HEK293 (cell line): ENCODE data around the gene TRMT5.

Source experiments
- CTCF ChIA-PET: fragments of 350-600 bp; formaldehyde crosslinking; extraction: SDS; loops from one replicate; lab custom pipeline; 2021; ENCODE audit warnings: antibody characterized with exemption; lab: Yijun Ruan, JAX
- POLR2A ChIA-PET: fragments of 300-600 bp; formaldehyde crosslinking; extraction: SDS; loops from one replicate; lab custom pipeline; 2020; ENCODE audit warnings: antibody characterized with exemption, inconsistent platforms; lab: Yijun Ruan, JAX
- H3K27ac ChIP-seq: fragments of 200-500 bp; sonication (Bioruptor generic); 2 replicates; pipeline ENCODE4 v1.5.1; 2014; ENCODE audit warnings: low read depth, low read length, control low read depth, inconsistent platforms; ENCODE audit errors: extremely low read depth
- H3K36me3 ChIP-seq, 2 experiments: fragments of 200-500 bp in 1 of 2; sonication (Bioruptor generic) in 1 of 2; 1 replicate in 1 of 2; 2 replicates in 1 of 2; pipeline ENCODE4 v1.5.1; 2014 to 2017; ENCODE audit warnings: inconsistent platforms in 2 of 2, low read length in 2 of 2; ENCODE audit not compliant: control insufficient read depth in 2 of 2, insufficient read depth in 1 of 2
- H3K4me1 ChIP-seq: fragments of 200-500 bp; sonication (Bioruptor generic); 2 replicates; pipeline ENCODE4 v1.5.1; 2014; ENCODE audit warnings: mild to moderate bottlenecking, low read length, inconsistent platforms; ENCODE audit not compliant: control insufficient read depth, insufficient read depth
- H3K4me3 ChIP-seq: 2 replicates; pipeline ENCODE4 v1.5.1; 2011; ENCODE audit warnings: low read depth, mild to moderate bottlenecking, control low read depth, low read length, moderate library complexity
- H3K9me3 ChIP-seq: fragments of 200-500 bp; sonication (Bioruptor generic); 2 replicates; pipeline ENCODE4 v1.5.1; 2014; ENCODE audit warnings: low read depth, low read length, inconsistent platforms; ENCODE audit not compliant: control insufficient read depth, insufficient read depth
- BCL11A ChIP-seq: fragments of 450-650 bp; formaldehyde crosslinking; IDR thresholded peaks from 2 replicates; pipeline ENCODE4 v1.5.1; 2016; ENCODE audit warnings: low read depth, missing biosample characterization, missing genetic modification characterization
- GLIS1 ChIP-seq: fragments of 450-650 bp; formaldehyde crosslinking; IDR thresholded peaks from 2 replicates; pipeline ENCODE4 v1.5.1; 2016; ENCODE audit warnings: missing biosample characterization, missing genetic modification characterization
- YY1 ChIP-seq: fragments of 450-650 bp; formaldehyde crosslinking; IDR thresholded peaks from 2 replicates; pipeline ENCODE4 v1.5.1; 2018; ENCODE audit warnings: missing biosample characterization, missing genetic modification characterization
- ZBTB21 ChIP-seq: fragments of 450-650 bp; formaldehyde crosslinking; IDR thresholded peaks from 2 replicates; pipeline ENCODE4 v1.5.1; 2017; ENCODE audit warnings: missing biosample characterization, missing genetic modification characterization
- ZBTB44 ChIP-seq: fragments of 450-650 bp; IDR thresholded peaks from 2 replicates; pipeline ENCODE4 v1.5.1; 2018; ENCODE audit warnings: missing biosample characterization, mild to moderate bottlenecking, missing genetic modification characterization
- ZBTB8A ChIP-seq: fragments of 450-650 bp; formaldehyde crosslinking; IDR thresholded peaks from 2 replicates; pipeline ENCODE4 v1.5.1; 2016; ENCODE audit warnings: missing biosample characterization, missing genetic modification characterization
- ZIC2 ChIP-seq: fragments of 450-650 bp; formaldehyde crosslinking; IDR thresholded peaks from 2 replicates; pipeline ENCODE4 v1.5.1; 2016; ENCODE audit warnings: missing biosample characterization, missing genetic modification characterization
- ZNF10 ChIP-seq: fragments of 450-650 bp; formaldehyde crosslinking; IDR thresholded peaks from 2 replicates; pipeline ENCODE4 v1.5.1; 2017; ENCODE audit warnings: missing biosample characterization, missing genetic modification characterization
- ZNF2 ChIP-seq: fragments of 450-650 bp; formaldehyde crosslinking; IDR thresholded peaks from 2 replicates; pipeline ENCODE4 v1.5.1; 2016; ENCODE audit warnings: missing biosample characterization, missing genetic modification characterization
- ZNF391 ChIP-seq: fragments of 450-650 bp; formaldehyde crosslinking; IDR thresholded peaks from 2 replicates; pipeline ENCODE4 v1.5.1; 2016; ENCODE audit warnings: low read depth, missing biosample characterization, missing genetic modification characterization, borderline replicate concordance
- ZNF510 ChIP-seq: fragments of 450-650 bp; formaldehyde crosslinking; IDR thresholded peaks from 2 replicates; pipeline ENCODE4 v1.5.1; 2018; ENCODE audit warnings: mild to moderate bottlenecking, missing genetic modification characterization, missing biosample characterization; ENCODE audit not compliant: insufficient replicate concordance
- ZNF610 ChIP-seq: fragments of 450-650 bp; formaldehyde crosslinking; IDR thresholded peaks from 2 replicates; pipeline ENCODE4 v1.5.1; 2016; ENCODE audit warnings: missing biosample characterization, missing genetic modification characterization, borderline replicate concordance
- ZNF621 ChIP-seq: fragments of 450-650 bp; formaldehyde crosslinking; IDR thresholded peaks from 2 replicates; pipeline ENCODE4 v1.5.1; 2017; ENCODE audit warnings: missing biosample characterization, missing genetic modification characterization
- ZNF830 ChIP-seq: fragments of 450-650 bp; IDR thresholded peaks from 2 replicates; pipeline ENCODE4 v1.5.0; 2018; ENCODE audit warnings: missing biosample characterization, missing genetic modification characterization, low read depth, mild to moderate bottlenecking, moderate library complexity
- ZSCAN23 ChIP-seq: fragments of 450-650 bp; formaldehyde crosslinking; IDR thresholded peaks from 2 replicates; pipeline ENCODE4 v1.5.1; 2016; ENCODE audit warnings: missing biosample characterization, missing genetic modification characterization
- ZXDB ChIP-seq: fragments of 450-650 bp; formaldehyde crosslinking; IDR thresholded peaks from 2 replicates; pipeline ENCODE4 v1.5.1; 2016; ENCODE audit warnings: missing biosample characterization, missing genetic modification characterization
- TF ChIP-seq, protein P1 (sequence below): fragments of 450-650 bp; formaldehyde crosslinking; IDR thresholded peaks from 2 replicates; pipeline ENCODE4 v1.5.1; 2017; ENCODE audit warnings: missing biosample characterization, missing genetic modification characterization
- TF ChIP-seq, protein P2 (sequence below): fragments of 450-650 bp; formaldehyde crosslinking; conservative IDR thresholded peaks from 2 replicates; pipeline ENCODE4 v1.5.1; 2016; ENCODE audit warnings: low read depth, missing biosample characterization, missing genetic modification characterization

The TRMT5 gene

GRCh38 chr14:60972295-60972694 is 8.6 kb downstream of the TRMT5 start:
- Histone ChIP-seq H3K36me3 (peaks cover 12 to 41% of the 10 kb centered on the region in 2 experiments; a peak in 2 of 3 replicates), H3K27ac (no peak overlapping the region), H3K9me3 (no peaks in the 10 kb centered on the region), H3K4me3 (no peak overlapping the region), H3K4me1 (peaks cover 10% of the 10 kb centered on the region)
- CTCF ChIA-PET = no interaction called here
- POLR2A ChIA-PET = no interaction called here
- TF ChIP-seq ZIC2 (tag by site-specific recombination) = no peak
- TF ChIP-seq, all 188 proteins: peak for 0

GRCh38 chr14:60971271-60971670 is 9.6 kb downstream of the TRMT5 start:
- Histone ChIP-seq H3K4me1 (peaks cover 10% of the 10 kb centered on the region), H3K4me3 (no peak overlapping the region), H3K27ac (no peak overlapping the region), H3K36me3 (peaks cover 12 to 31% of the 10 kb centered on the region in 2 experiments; a peak in 2 of 3 replicates)
- POLR2A ChIA-PET = no interaction called here
- TF ChIP-seq GLIS1 (tag by site-specific recombination) (no peak), ZBTB21 (tag by site-specific recombination) (no peak), ZNF610 (tag by site-specific recombination) (no peak)
- TF ChIP-seq, all 188 proteins: peak for 0
- H3K9me3 ChIP-seq = no peaks in the 10 kb centered on the region
- CTCF ChIA-PET = no interaction called here

DNA sequence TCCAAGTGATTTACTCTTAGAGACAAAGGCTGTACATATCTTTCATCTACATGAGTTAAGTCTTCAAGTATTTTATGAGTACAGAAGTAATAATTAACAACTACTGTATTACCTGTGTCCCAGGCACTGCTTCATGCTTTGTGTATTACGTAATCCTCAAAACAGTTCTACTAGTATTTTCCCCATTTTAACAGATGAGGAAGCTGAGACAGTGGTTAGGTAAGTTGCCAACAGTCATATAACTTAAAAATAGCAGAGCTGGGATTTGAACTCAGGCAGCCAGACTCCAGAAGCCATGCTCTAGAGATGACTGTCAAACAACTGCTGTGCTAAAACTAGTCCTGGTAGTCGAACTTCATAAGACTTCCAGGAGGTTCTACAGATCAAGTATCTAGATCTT is 10.7 kb downstream of the TRMT5 start:
- peaks cover 11% of the 10 kb centered on the region for H3K4me1 ChIP-seq
- no peak overlapping the region for H3K4me3 ChIP-seq
- TF ChIP-seq ZNF391 (no peak), BCL11A (tag by site-specific recombination) (no peak), ZBTB44 (tag by site-specific recombination) (no peak), ZNF10 (tag by site-specific recombination) (no peak), ZBTB8A (tag by site-specific recombination) (no peak), ZNF621 (tag by site-specific recombination) (no peak), ZSCAN23 (tag by site-specific recombination) (no peak), ZNF510 (tag by site-specific recombination) (no peak), ZNF830 (tag by site-specific recombination) (no peak), ZNF2 (no peak), YY1 (tag by site-specific recombination) (no peak), ZXDB (no peak)
- TF ChIP-seq, protein P1, sequence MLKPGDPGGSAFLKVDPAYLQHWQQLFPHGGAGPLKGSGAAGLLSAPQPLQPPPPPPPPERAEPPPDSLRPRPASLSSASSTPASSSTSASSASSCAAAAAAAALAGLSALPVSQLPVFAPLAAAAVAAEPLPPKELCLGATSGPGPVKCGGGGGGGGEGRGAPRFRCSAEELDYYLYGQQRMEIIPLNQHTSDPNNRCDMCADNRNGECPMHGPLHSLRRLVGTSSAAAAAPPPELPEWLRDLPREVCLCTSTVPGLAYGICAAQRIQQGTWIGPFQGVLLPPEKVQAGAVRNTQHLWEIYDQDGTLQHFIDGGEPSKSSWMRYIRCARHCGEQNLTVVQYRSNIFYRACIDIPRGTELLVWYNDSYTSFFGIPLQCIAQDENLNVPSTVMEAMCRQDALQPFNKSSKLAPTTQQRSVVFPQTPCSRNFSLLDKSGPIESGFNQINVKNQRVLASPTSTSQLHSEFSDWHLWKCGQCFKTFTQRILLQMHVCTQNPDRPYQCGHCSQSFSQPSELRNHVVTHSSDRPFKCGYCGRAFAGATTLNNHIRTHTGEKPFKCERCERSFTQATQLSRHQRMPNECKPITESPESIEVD (tag by site-specific recombination) = no peak
- TF ChIP-seq, protein P2, sequence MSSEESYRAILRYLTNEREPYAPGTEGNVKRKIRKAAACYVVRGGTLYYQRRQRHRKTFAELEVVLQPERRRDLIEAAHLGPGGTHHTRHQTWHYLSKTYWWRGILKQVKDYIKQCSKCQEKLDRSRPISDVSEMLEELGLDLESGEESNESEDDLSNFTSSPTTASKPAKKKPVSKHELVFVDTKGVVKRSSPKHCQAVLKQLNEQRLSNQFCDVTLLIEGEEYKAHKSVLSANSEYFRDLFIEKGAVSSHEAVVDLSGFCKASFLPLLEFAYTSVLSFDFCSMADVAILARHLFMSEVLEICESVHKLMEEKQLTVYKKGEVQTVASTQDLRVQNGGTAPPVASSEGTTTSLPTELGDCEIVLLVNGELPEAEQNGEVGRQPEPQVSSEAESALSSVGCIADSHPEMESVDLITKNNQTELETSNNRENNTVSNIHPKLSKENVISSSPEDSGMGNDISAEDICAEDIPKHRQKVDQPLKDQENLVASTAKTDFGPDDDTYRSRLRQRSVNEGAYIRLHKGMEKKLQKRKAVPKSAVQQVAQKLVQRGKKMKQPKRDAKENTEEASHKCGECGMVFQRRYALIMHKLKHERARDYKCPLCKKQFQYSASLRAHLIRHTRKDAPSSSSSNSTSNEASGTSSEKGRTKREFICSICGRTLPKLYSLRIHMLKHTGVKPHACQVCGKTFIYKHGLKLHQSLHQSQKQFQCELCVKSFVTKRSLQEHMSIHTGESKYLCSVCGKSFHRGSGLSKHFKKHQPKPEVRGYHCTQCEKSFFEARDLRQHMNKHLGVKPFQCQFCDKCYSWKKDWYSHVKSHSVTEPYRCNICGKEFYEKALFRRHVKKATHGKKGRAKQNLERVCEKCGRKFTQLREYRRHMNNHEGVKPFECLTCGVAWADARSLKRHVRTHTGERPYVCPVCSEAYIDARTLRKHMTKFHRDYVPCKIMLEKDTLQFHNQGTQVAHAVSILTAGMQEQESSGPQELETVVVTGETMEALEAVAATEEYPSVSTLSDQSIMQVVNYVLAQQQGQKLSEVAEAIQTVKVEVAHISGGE (tag by site-specific recombination) = no peak
- TF ChIP-seq, all 188 proteins: peak for 0
- H3K9me3 ChIP-seq = no peaks in the 10 kb centered on the region
- H3K27ac ChIP-seq = no peak overlapping the region
- POLR2A ChIA-PET = no interaction called here
- CTCF ChIA-PET = no interaction called here
- peaks cover 12 to 19% of the 10 kb centered on the region in 2 experiments; a peak in 2 of 3 replicates for H3K36me3 ChIP-seq
